GM18870 (cell line): ENCODE results near the gene TBX2.

Experiments
- ATAC-seq: cut with Tn5 transposase; IDR thresholded peaks from one replicate; pipeline ENCODE4 v1.9.1; 2021; ENCODE audit warnings: moderate library complexity; ENCODE audit not compliant: unreplicated experiment

The TBX2 gene

DNA sequence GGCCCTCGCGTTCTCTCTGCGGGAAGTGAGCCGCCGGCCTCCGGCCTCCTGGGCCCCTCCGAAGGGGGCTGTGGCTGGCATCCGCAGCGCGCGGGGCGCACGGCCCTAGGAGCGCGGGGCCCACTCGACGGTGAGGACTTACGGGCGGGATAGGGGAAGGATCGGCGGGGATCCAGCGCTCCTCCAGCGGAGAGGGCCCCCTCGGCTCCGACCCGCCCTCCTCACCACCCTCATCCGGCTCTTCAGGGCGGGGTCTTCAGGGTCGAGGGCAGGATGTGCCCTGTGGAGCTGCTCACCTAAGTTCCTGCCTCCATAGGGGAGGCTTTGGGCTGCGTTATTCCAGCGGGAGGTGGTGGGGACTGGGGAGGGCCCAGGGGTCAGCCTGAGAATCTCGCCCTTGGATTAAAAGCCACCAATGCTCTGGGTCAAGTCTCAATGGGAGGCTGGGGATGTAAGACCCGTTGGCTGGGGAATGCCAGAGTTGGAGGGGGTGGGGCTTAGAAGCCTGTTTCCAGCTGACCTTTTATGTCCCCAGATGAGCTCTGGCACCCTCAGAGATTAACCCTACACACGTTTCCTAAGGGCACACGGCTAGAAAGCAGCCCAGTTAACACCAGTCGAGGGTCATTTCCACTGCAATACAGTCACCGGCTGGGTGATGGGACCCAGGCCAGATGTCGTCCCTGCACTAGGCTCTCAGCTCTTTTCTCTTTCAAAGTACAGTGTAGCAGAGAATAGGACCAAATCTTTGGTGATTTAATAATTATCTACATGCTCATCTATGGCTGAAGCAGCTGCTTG lies 13.4 kb downstream of the TBX2 start:
- no peak for ATAC-seq

DNA sequence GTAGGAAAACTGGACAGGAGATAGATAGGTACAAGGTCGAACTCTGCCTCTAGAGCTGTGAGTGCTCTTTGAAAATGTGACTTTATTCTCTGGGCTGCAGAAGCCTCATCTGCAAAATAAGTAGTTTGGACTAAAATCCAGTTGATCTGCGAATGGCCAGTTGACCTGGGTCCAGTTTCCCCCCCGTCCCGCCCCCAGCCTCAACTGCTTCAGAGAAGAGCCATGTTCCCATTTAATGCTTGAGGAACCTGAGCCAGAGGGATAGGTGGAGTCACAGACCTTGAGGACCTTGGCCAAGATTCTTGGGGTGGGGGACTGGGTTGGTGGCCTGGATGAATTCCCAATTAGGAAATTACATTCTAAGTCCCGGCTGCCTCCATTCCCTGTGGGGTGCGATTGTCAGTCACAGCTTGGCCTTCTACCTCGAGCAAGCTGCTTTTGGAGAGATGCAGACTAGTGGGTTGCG lies 14.1 kb downstream of the TBX2 start:
- ATAC-seq, result no peak

DNA sequence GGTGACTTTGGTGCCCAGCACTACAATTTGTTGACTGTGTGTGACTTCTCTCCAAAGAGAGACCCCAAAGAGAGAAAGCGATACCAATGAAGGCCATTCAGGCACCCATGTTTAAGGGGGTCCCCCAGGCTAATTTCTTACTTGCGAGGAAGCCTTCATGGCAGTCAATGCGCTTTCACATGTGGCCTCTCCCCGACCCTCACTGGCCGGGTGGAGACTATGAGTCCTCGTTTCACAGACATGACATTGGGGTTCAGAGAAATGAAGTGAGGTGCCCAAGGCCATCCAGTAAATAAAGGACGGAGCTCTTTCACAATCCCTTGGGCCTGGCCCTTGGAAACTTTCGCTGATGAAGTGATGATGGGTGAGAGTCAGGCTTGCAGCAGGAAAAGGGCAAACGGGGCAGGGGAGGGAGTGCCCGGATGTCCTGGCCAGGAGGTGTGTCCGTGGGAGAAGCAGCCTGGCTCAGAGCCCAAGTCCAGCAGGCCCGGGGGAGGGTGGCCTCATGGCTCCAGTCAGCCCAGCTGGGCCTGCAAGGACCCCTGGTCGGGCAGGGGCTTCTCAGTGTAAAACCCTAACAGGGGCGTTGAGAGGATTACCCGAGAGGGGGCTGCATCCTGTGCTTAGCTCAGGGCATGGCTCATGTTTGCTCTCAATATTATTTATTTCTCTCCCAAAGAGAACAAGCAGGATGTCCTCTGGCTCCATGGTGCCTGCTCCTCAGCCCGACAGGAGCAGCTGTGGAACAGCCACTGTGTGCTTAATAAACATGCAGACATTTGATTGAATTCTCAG lies 14.7 kb downstream of the TBX2 start:
- ATAC-seq, result no peak

DNA sequence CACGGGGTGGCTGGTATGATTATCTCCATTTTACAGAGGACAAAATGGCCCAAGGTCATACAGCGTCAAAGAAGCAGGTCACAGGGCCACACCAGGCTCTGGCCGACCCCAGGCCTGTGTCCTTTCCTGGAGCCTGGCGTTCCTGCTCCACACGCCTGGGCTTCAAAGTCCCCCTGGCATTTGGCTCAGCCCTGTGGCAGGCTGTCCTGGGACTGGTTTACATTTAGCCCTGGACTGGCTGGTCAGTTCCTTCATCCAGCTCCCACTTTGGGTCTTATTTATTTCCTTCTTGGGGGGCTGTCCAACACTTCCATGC lies 15.3 kb downstream of the TBX2 start:
- ATAC-seq, result no peak

- no peak for ATAC-seq
These were observed 15.9 kb downstream of the TBX2 start for GRCh38 chr17:61415374-61416210.

- no peak for ATAC-seq
These were observed 16.5 kb downstream of the TBX2 start for GRCh38 chr17:61416211-61416539.

GRCh38 chr17:61416540-61417363 lies 17.1 kb downstream of the TBX2 start:
- no peak for ATAC-seq

DNA sequence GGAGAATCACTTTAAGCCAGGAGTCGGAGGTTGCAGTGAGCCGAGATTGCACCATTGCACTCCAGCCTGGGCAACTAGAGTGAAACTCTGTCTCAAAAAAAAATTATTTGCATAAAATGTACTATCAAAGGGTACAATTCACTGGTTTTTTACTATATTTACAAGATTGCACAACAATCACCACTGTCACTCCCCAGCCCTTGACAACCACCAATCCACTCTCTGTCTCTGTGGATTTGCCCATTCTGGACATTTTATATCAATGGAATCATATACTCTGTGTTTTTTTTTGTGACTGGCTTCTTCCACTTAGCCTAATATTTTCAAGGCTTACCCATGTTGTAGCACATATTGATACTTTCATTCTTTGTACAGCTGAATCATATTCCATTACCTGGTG lies 18.8 kb downstream of the TBX2 start:
- ATAC-seq, result no peak

DNA sequence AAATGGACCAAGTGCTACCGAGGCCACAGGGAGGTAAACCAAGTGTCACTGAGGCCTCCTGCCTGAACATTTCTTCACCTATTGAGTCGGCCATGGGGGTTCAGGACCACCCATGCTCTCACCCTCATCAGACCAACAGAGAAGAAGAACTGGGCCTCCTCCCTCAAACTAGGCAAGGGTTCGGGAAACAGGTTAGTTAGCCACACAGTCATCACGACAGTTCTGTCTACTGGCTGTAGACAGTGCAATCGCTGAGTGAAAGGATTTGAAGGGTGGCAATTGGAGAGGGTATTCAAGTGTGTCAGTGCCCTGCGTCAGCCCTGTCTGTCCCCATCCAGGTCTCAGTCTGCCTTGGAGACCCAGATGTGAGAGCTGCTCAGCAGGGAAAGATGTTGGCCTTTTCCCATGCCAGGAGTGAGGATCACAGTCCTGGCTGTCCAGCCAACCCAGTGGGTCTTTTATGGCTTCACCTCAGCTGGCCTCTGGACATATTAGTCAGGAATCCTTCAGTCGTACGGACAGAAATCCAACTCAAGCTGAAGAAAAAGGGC lies 19.9 kb downstream of the TBX2 start:
- ATAC-seq, result no peak

GRCh38 chr17:61420052-61420451 lies 20.4 kb downstream of the TBX2 start:
- no peak for ATAC-seq

- no peak for ATAC-seq
These were observed 21.2 kb downstream of the TBX2 start for GRCh38 chr17:61420745-61421398.

DNA sequence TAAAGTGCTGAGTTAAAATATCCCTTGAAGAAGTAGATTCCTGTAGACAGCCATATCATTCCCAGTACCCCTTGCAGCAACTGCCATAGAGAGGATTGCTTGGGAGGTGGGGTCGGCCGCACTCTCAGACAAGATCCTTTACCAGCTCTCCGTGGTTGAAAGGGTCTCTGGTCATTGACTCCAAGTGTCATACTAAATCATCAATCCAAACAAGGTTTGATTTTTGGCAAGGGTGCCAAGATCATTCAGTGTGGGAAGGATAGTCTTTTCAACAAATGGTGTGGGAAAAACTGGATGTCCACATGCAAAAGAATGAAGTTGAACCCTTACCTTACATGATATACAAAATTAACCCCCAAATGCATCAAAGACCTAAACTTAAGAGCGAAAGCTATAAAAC lies 21.8 kb downstream of the TBX2 start:
- no peak for ATAC-seq

DNA sequence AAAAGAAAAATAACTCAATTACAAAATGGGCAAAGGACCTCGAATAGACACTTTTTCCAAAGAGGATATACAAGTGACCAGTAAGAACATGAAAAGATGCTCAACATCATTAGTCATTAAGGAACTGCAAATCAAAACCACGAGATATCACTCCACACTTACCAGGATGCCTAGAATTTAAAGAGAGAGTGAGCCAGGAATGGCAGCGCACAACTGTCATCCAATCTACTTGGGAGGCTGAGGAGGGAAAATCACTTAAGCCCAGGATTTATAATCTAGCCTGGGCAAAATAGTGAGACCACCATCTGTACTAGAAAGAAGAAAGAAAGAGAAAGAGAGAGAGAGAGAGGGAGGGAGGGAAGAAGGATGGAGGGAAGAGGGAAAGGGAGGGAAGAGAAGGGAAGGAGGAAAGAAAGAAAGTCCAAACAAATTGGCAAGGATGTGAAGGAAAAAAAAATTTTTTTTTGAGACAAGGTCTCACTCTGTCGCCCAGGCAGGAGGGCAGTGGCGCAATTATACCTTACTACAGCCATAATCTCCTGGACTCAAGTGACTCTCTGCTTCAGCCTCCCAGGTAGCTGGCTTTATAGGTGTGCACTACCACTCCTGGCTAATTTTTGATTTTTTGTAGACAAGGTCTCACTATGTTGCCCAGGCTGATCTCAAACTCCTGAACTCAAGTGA lies 22.6 kb downstream of the TBX2 start:
- no peak for ATAC-seq

- no peak for ATAC-seq
These were observed 23.2 kb downstream of the TBX2 start for GRCh38 chr17:61422869-61423268.

GRCh38 chr17:61423967-61424649 lies 24.5 kb downstream of the TBX2 start:
- ATAC-seq, result no peak

GRCh38 chr17:61425682-61426481 lies 26.2 kb downstream of the TBX2 start:
- ATAC-seq, result no peak

DNA sequence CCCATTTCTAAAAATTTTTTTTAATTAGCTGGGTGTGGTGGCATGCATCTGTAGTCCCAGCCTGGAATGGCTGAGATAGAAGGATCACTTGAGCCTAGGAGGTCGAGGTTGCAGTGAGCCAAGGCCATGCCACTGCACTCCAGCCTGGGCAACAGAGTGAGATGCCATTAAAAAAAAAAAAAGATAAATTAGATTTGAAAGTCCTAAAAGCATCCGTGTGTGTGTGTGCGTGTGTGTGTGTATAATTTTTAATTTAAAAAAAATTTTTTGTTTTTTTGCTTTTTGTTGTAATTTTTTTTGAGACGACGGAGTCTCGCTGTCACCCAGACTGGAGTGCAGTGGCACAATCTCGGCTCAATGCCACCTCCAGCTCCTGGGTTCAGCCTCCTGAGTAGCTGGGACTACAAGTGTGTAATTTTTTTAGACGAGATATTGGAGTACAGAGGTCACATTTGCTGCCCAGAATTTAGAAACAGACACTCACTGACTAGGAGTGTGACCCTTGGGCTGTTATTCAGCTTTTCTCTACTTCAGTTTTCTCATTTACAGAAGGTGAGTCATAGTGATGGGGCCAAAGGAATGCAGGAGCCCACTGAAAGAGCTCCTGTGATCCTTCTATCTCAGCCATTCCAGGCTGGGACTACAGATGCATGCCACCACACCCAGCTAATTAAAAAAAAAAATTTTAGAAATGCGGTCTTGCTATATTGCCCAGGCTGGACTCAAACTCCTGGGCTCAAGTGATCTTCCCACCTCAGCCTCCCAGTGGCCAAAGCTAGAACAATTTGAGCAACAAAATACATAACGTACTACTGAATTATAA lies 27.1 kb downstream of the TBX2 start:
- ATAC-seq, result no peak
